ENCODE data around the gene TLCD1.
A peak's percentile ranks its signal among the peaks of the same experiment; 100 is the strongest.

TLCD1 gene

DNA sequence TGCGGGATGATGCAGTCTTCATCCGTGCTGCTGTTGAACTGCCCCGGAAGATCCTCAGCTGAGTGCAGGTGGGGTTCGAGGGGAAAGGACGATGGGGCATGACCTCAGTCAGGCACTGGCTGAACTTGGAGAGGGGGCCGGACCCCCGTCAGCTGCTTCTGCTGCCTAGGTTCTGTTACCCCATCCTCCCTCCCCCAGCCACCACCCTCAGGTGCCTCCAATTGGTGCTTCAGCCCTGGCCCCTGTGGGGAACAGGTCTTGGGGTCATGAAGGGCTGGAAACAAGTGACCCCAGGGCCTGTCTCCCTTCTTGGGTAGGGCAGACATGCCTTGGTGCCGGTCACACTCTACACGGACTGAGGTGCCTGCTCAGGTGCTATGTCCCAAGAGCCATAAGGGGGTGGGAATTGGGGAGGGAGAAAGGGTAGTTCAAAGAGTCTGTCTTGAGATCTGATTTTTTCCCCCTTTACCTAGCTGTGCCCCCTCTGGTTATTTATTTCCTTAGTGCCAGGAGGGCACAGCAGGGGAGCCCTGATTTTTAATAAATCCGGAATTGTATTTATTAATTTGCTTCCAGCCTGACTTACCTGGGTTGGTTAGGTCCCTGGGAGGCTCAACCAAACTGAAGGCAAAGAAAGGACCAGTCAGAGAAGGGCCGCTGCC is 23.6 kb upstream of the TLCD1 start:
- Mint-ChIP-seq H3K9me3 (ENCODE audit: low read depth) (no peaks in the 10 kb centered on the region), H3K27me3 (no peaks in the 10 kb centered on the region), H3K27ac (no peak overlapping the region), H3K4me1 (ENCODE audit: low read depth) (peaks cover 12% of the 10 kb centered on the region), H3K4me3 (peak overlapping the region; percentile 17), H3K36me3 (peaks cover 2% of the 10 kb centered on the region)

DNA sequence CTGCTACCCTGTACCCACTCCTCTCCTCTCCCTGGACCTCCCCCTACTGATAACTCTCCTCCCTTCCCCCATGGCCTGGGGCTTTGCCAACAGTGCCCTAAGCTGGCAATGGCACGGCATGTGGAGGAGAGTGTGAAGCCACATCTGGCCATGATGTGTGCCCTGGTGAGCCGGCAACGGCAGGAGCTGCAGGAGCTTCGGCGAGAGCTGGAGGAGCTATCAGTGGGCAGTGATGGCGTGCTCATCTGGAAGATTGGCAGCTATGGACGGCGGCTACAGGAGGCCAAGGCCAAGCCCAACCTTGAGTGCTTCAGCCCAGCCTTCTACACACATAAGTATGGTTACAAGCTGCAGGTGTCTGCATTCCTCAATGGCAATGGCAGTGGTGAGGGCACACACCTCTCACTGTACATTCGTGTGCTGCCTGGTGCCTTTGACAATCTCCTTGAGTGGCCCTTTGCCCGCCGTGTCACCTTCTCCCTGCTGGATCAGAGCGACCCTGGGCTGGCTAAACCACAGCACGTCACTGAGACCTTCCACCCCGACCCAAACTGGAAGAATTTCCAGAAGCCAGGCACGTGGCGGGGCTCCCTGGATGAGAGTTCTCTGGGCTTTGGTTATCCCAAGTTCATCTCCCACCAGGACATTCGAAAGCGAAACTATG is 23.0 kb upstream of the TLCD1 start:
- Mint-ChIP-seq H3K4me3 (peak overlapping the region; percentile 44), H3K27ac (no peak overlapping the region), H3K36me3 (peaks cover 2% of the 10 kb centered on the region), H3K4me1 (ENCODE audit: low read depth) (peaks cover 12% of the 10 kb centered on the region), H3K27me3 (no peaks in the 10 kb centered on the region), H3K9me3 (ENCODE audit: low read depth) (no peaks in the 10 kb centered on the region)

DNA sequence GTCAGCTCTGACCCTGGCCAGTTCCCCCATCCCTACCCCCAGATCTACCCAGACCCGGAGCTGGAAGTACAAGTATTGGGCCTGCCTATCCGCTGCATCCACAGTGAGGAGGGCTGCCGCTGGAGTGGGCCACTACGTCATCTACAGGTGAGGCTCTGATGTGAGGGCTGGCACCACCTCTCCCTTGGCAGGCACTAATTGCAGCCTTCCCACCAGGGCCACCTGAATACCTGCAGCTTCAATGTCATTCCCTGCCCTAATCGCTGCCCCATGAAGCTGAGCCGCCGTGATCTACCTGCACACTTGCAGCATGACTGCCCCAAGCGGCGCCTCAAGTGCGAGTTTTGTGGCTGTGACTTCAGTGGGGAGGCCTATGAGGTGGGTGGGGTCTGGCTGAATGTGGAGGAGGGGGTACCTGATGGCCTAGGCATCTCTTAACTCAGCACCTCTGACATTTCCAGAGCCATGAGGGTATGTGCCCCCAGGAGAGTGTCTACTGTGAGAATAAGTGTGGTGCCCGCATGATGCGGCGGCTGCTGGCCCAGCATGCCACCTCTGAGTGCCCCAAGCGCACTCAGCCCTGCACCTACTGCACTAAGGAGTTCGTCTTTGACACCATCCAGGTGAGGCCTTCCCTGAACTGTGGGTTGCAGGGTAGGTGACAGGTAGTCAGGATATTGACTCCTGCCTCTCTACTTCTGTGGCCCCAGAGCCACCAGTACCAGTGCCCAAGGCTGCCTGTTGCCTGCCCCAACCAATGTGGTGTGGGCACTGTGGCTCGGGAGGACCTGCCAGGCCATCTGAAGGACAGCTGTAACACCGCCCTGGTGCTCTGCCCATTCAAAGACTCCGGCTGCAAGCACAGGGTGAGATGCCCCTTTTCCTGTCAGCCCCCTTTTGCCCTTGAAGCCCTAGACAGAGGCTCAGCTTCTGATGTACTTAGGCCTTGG is 22.0 kb upstream of the TLCD1 start:
- H3K9me3 Mint-ChIP-seq (ENCODE audit: low read depth) = no peaks in the 10 kb centered on the region
- peak overlapping the region; percentile 30 for H3K4me3 Mint-ChIP-seq
- H3K27me3 Mint-ChIP-seq = no peaks in the 10 kb centered on the region
- H3K27ac Mint-ChIP-seq = peak overlapping the region; percentile 58
- peaks cover 2% of the 10 kb centered on the region for H3K36me3 Mint-ChIP-seq
- peaks cover 13% of the 10 kb centered on the region for H3K4me1 Mint-ChIP-seq (ENCODE audit: low read depth)

DNA sequence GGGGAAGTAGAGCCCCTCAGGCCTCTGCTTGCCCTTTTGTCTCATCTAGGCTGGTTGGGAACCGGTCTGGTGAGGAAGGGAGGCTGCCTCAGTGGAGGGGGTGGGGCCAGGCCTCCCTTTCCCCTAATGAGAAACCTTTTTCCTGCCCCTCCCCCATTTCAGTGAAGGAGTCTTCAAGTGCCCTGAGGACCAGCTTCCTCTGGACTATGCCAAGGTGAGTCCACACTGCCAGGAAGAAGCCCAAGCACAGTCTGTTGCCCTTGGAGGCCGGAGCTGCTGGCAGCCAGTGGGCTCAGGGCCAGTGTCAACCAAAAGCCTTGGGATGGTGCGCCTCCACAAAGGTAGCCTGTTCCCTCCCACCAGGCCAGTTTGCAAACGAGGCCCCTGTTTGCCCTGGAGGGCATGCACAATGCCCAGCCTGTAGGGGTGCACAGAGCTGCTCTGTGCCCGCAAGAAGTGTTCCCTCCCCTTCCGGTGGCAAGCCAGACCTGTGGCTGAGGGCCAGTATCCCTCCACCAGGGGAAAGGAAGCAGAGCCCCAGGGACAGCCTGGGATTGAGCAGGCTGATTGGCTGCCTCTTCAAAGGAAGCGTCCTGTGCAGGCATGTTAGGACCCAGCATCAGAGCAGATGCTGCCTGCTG is 21.1 kb upstream of the TLCD1 start:
- Mint-ChIP-seq H3K9me3 (ENCODE audit: low read depth) (no peaks in the 10 kb centered on the region), H3K4me3 (peak overlapping the region; percentile 94), H3K4me1 (ENCODE audit: low read depth) (peaks cover 15% of the 10 kb centered on the region), H3K27me3 (no peaks in the 10 kb centered on the region), H3K36me3 (peaks cover 2% of the 10 kb centered on the region), H3K27ac (no peak overlapping the region)

DNA sequence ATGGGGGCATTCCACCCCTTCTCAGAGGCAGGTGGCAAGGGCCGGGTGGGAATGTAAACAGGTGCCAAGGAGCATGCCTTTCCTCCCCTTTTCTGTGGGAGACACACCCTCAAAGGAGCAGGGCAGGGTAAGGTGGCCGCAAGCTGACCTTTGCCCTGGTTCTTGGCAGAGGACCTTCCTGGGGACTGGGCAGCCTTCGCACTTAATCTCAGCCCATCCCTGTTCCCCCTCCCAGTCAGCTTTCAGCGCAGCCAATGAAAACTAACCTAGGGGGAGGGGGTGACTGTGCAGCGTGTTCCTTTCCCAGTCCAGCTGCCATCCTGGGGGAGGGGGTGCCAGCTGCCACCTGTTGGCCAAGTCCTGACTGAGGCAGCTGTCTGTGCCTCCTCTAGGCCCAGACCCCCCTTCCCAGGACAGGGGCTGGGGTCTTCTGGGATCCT is 20.6 kb upstream of the TLCD1 start:
- H3K27ac Mint-ChIP-seq = peak overlapping the region; percentile 68
- H3K4me1 Mint-ChIP-seq (ENCODE audit: low read depth) = peaks cover 17% of the 10 kb centered on the region
- H3K9me3 Mint-ChIP-seq (ENCODE audit: low read depth) = no peaks in the 10 kb centered on the region
- H3K27me3 Mint-ChIP-seq = no peaks in the 10 kb centered on the region
- H3K4me3 Mint-ChIP-seq = peak overlapping the region; percentile 94
- peaks cover 2% of the 10 kb centered on the region for H3K36me3 Mint-ChIP-seq

DNA sequence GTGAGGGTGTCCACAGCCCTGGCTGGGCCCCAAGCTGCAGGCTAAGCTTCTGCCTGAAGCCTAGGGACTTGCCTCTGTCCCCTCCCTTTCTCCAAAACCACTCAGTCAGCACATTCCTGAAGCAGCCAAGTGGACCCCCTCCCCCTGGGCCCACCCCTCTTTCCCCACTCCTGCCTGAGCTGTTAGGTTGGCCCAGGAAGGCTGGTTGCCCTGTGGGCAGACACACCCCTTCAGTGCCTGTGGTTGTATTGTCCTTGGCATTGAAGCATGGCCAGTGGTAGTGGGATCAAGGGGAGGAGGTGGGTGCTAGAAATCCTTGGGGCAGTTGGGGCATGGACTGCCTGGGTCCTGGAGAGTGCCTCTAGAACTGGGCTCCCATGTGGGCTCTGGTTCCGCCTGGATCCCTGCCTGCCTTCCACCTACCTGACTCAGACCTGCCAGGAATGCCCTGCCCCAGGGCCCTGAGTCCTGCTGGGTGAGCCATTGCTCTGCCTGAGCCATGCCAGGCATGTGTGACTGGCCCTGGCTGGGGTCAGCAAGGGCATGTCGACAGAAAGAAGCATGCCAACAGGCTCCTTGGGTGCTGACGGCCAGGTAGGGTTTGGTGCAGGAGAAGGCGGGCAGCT is 19.9 kb upstream of the TLCD1 start:
- Mint-ChIP-seq H3K4me3 (peak overlapping the region; percentile 94), H3K4me1 (ENCODE audit: low read depth) (peaks cover 17% of the 10 kb centered on the region), H3K27ac (peak overlapping the region; percentile 68), H3K27me3 (no peaks in the 10 kb centered on the region), H3K9me3 (ENCODE audit: low read depth) (no peaks in the 10 kb centered on the region), H3K36me3 (peaks cover 2% of the 10 kb centered on the region)

DNA sequence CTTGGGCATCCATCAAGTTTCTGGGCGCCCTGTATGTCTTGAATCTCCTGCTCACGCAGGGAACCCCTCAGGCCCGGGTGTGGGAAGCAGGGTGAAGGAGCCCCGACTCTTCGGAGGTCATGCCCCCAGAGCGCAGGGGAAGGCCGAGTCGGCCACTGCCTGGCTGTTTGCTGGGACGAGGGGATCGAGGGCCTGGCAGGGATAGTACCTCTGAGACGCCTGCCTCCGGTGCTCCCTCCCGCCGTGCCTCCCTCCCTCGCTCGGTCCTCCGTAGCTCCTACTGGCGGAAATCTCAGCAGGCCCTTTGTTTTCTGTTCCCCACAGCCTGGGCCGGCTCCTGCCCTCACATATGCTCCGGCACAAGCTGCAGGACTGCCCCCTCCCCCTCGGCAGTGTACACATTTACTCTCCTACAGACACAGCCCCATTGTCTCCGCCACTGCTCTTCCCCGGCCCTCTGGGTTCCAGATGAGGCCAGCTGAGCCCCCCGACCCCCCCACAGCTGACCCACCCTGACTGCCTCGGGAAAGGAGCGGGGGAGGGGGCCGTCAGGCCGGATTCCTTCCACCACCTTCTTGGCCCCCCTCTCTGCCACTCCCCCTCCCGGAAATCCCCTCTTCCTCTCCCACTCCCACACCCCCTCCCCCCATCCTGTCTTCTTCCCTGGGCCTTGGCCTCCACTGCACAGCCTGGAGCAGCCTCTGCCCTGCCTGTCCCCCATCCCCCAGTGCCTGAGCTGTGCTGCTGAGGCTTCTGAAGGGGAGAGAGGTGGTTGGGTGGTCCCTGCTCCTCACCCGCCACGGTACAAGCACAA is 19.1 kb upstream of the TLCD1 start:
- Mint-ChIP-seq H3K27me3 (no peaks in the 10 kb centered on the region), H3K4me1 (ENCODE audit: low read depth) (peaks cover 16% of the 10 kb centered on the region), H3K36me3 (peaks cover 2% of the 10 kb centered on the region), H3K4me3 (peak overlapping the region; percentile 94), H3K9me3 (ENCODE audit: low read depth) (no peaks in the 10 kb centered on the region), H3K27ac (peak overlapping the region; percentile 85)

DNA sequence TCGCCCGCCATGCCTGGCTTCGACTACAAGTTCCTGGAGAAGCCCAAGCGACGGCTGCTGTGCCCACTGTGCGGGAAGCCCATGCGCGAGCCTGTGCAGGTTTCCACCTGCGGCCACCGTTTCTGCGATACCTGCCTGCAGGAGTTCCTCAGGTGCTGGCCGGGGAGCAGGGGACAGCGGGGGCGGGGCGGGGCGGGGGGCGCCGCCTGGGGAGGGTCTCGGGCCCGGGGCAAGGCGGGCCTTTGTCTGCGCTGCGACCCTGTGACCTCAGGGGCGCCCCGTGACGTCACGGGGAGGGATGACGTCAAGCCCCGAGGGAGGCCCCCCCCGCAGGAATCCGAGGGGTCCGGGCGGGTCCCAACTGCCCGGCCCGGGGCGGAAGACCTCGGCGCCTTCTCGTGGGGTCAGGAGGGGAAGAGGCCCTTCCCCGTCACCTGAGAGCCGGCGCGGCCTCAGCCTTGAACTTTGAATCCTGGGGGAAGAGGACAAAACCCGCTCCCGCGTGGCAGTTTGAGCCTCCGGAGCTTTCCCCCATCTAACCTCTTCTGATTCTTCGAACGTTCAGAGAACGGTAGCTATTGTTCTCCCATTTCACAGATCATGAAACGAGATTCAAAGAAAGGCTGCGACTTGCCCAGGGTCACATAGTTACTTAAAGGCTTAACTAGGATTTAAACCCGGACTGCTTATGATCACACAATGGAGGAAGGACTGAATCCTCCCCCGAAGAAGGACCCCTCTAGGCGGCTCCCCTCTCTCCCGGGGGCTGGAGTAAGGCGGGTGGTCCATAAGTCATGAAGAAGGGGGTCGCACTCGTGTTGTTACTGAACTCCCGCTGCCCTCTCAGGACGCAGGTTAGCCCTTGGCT is 18.3 kb upstream of the TLCD1 start:
- peaks cover 2% of the 10 kb centered on the region for H3K36me3 Mint-ChIP-seq
- H3K9me3 Mint-ChIP-seq (ENCODE audit: low read depth) = no peaks in the 10 kb centered on the region
- peak overlapping the region; percentile 94 for H3K4me3 Mint-ChIP-seq
- H3K4me1 Mint-ChIP-seq (ENCODE audit: low read depth) = peaks cover 15% of the 10 kb centered on the region
- H3K27me3 Mint-ChIP-seq = no peaks in the 10 kb centered on the region
- peak overlapping the region; percentile 85 for H3K27ac Mint-ChIP-seq

DNA sequence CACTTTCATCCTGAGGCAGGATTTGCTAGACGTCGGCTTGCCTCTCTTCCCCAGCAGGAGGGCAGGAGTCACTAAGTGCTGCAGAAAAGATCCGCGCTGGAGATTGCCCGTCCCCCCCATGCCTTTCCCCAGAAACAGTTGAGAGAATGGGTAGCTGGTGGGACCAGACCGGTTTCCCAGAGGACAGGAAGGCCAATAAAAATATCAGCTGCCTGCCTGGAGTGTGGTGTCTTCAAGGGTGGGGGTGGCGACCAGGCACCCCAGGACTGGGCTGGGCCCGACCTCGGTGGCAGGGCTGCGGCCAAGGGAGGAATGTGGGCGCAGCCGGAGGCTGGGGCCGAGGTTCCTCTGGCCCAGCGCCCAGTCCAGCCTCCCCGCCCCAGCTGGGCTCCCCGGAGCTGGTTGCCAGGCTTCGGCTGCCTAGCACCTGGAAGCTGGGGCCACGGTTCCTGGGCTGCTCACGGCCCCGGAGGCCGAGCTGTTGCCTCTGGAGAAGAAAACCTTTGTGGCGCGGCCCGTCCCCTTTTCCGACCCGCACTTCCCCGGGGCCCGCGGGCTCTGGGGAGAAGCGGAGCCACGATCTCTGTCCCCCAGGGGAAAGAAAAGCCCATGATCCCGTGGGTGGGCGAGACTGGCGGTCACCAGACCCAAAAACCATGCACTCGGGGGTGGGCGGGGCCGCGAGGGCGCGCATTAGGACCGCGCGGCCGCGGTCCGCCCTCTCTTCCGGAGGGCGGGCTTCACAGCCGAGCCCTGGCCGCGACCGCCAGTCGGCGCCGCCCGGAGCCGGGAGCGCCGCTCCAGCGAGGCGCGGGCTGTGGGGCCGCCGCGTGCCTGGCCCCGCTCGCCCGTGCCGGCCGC is 17.4 kb upstream of the TLCD1 start, which contains the start of gene TRAF4:
Gene TRAF4 (plus strand): TSS at position 769 of the 861 bp plus-strand sequence. CDS start 102 bp downstream, outside the sequence.
- peaks cover 19% of the 10 kb centered on the region for H3K4me1 Mint-ChIP-seq (ENCODE audit: low read depth)
- no peaks in the 10 kb centered on the region for H3K9me3 Mint-ChIP-seq (ENCODE audit: low read depth)
- H3K27ac Mint-ChIP-seq = peak within 1 kb of the TSS; percentile 85
- no peaks in the 10 kb centered on the region for H3K27me3 Mint-ChIP-seq
- H3K4me3 Mint-ChIP-seq = peak within 1 kb of the TSS; percentile 94
- peaks cover 3% of the 10 kb centered on the region for H3K36me3 Mint-ChIP-seq

DNA sequence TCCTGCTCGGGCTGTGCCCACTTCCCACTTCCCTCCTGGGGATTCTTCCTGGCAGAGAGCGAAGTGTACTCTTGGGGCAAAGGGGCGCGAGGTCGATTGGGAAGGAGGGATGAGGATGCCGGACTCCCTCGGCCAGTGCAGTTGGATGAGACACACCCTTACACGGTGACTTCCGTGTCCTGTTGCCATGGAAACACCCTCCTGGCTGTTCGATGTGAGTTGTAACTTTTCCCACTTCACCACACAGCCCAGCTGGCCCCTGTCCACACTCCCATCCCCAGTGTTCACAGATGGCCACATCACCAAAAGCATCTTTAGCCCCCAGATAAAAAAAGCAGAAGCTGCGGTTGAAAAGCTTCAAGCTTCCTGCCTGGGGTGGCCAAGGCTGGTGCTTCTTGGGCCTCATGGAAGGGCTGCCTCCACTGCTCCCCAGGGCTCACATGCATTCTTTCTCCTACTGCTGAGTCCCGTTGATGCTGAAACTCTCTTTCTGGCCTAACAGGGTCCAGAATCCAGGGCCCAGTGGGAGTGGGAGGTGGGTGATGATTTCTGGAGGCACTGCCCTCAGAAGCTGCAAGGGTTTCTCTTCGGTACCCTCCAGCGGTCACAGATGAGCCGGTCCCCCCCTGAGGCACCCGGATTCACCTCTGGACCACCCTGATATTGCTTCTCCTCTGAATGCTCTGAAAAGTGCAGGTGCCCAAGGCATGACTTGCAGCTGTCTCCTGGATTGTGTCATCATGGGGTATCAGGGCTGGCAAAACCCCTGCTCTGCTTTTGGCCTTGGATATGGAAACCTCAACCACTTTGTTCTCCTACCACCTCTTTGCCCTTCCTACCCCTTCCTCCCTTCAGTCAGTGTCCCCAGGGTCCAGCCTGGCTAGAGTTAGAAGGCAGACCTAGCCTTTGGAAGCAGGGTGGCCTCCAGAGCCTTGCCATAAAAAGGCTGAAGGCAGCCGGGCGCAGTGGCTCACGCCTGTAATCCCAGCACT is 15.6 kb upstream of the TLCD1 start:
- Mint-ChIP-seq H3K9me3 (ENCODE audit: low read depth) (no peaks in the 10 kb centered on the region), H3K4me1 (ENCODE audit: low read depth) (peaks cover 24% of the 10 kb centered on the region), H3K27ac (no peak overlapping the region), H3K27me3 (no peaks in the 10 kb centered on the region), H3K4me3 (peak overlapping the region; percentile 47), H3K36me3 (peaks cover 4% of the 10 kb centered on the region)
